Mesenteric fat pad (tissue), 1 donor: ENCODE measurements around the gene AUTS2. TPM values are rescaled to one million over a fixed set of nuclear protein-coding genes. Genes with fewer than 3 reads are reported as not detected.

ENCODE experiments used
- DNase-seq: peaks from one replicate; pipeline ENCODE4 v3.0.0-alpha.2; 2020; ENCODE audit warnings: low spot score
- total RNA-seq: library from RNA; stranded (reverse); fragmentation: NEBNext Ultra II Directional; extraction: Animal tissue kit (Norgen Biotek cat#: 25700); gene quantifications from one replicate; pipeline ENCODE4 v1.2.1, GENCODE V29; 2021
- donor health status: DM: yes; HTN: yes; CAD: no.

AUTS2 gene
- total RNA-seq, 1 donor from 2014 or later: 28.1 TPM

- DNase-seq: no peak
These were observed 323.9 kb downstream of the AUTS2 start for GRCh38 chr7:69922026-69922803.

- DNase-seq: no peak
These were observed 329.2 kb downstream of the AUTS2 start for GRCh38 chr7:69927461-69927860.

GRCh38 chr7:69928621-69929020 lies 330.3 kb downstream of the AUTS2 start:
- no peak for DNase-seq

- no peak for DNase-seq
These were observed 331.3 kb downstream of the AUTS2 start for GRCh38 chr7:69929622-69930021.

GRCh38 chr7:69932034-69932628 lies 333.9 kb downstream of the AUTS2 start:
- no peak for DNase-seq

GRCh38 chr7:69934144-69934903 lies 336.0 kb downstream of the AUTS2 start:
- no peak for DNase-seq

GRCh38 chr7:69935107-69935506 lies 336.8 kb downstream of the AUTS2 start:
- no peak for DNase-seq

DNA sequence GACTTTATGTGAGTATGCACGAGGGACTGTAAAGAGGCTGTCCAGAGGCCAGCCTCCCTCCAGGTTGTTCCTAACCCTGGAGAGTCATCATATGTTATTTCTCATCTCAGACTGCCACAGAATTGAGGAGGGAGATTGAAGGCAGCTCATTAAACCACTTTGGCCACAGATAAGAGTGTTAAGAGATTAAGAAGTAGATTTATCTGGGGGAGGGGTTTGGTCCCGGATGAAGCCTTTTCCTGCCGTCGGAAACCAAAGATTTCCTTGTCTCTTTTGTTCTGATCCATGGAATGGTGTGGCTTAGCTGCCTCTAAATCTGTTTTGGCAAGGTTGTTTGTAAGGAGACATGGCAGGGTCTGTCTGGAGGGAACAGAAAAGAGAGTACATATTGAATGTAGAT lies 338.8 kb downstream of the AUTS2 start:
- no peak for DNase-seq

DNA sequence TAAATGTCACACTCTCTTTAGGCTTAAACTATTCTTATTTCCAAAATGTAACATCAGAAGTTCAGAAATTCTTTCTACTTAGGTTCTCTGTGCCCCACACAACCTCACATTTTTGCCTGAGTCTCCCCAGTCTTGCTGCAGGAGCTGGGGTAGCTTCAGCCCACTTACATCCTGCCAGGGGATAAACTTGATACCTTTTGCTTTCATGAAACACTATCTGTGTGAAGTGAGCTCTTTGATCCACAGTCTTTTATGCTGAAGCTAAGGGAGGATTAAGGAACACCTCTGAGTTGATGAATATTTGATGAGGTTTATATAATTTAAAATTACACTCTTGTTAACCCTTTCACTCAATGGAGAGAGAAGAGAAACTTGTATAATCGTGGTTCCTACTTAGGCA lies 341.0 kb downstream of the AUTS2 start:
- no peak for DNase-seq

- no peak for DNase-seq
These were observed 342.9 kb downstream of the AUTS2 start for GRCh38 chr7:69941077-69941651.

- no peak for DNase-seq
These were observed 344.3 kb downstream of the AUTS2 start for GRCh38 chr7:69942573-69942972.

DNA sequence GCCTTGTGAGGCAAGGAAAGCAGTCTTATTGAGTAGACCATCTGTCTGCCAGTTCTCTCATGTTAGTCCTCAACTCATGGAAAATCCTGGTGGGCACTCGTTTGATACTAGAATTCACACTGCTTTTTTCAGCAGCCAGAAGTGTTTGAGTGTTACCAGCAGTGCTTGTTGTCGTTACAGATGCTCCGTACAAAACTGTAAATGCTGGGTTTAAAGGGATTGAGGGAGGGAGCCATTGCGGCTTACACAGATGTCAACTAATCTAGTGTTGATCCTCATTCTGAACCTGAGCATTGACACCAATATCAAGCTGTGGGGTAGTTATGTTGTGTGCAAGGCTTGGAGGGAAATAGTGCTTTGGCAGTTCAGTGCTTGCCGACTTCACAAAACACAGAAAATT lies 348.6 kb downstream of the AUTS2 start:
- DNase-seq: no peak

GRCh38 chr7:69947998-69948397 lies 349.7 kb downstream of the AUTS2 start:
- no peak for DNase-seq

GRCh38 chr7:69949122-69949521 lies 350.8 kb downstream of the AUTS2 start:
- DNase-seq: no peak

GRCh38 chr7:69951458-69951857 lies 353.2 kb downstream of the AUTS2 start:
- DNase-seq: no peak

DNA sequence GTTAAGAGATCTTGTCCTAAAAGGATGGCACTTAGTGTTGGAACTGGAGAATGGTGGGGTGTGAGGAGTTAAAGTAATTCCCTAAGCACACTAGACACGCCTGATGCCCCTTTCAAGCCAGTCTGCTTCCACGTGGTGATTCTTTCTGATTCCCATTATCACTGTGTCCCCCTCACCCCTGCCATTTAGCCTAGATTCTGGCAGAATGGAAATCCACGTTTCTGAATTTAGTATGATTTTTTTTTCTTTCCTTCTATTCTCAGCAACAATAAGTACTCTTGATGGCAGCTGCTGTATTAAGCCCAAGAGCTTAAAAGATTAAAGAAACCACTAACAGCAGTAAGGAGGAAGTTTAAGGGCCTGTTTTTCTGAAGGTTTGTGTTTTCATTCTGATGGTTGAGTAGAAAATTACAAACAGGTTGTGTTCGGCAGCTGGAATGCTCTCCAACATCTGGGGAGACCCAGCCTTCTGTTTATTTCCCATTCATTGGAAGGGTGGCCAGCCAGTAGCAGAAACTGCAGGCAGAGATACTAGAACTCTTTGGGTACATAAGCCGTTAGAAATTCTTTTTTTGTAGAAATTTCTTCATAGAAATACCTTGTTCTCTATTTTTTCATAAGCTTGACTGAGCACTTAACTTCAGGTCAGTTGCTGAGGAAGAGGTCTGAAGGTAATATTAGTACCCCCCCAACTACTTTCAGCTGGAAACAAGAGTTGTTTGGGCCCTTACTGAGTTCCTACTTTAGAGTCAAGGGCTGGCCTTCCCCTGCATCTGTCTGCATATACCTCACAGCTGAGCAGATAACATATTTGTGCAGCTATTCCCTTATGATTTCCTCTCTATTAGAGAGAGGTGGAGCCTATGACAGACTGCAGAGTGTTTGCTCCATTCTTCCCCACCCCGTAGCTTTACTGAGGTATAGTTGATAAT lies 355.1 kb downstream of the AUTS2 start:
- DNase-seq: no peak

DNA sequence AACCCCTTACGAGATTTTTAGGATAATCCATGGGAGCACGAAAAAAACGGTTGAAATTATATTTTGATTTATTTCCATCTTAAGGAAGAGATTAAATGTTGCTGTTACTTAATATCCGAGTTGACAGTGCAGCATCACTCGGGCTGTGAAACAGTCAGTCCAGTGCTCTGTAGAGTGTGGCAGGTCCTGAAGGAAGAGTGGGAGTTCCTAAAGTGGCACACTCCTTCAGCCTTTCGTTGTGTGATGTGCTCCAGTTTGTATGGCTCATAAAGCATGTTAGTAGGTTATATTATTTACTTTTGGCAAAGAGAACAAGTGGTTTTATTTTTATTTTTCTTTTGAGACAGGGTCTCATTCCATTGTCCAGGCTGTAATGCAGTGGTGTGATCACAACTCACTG lies 358.3 kb downstream of the AUTS2 start:
- DNase-seq: no peak

GRCh38 chr7:69957661-69958060 lies 359.4 kb downstream of the AUTS2 start:
- no peak for DNase-seq

- no peak for DNase-seq
These were observed 361.7 kb downstream of the AUTS2 start for GRCh38 chr7:69959789-69960499.

- DNase-seq: no peak
These were observed 363.2 kb downstream of the AUTS2 start for GRCh38 chr7:69961436-69961835.
